ENCODE measurements around the gene RASGRP3.

RASGRP3 gene

GRCh38 chr2:33477473-33478468, 1.3 kb downstream of the RASGRP3 start:
- ATAC-seq (ENCODE audit: low read depth) (no peak), DNase-seq (ENCODE audit: low spot score) (no peak)
- Histone ChIP-seq H3K27ac (ENCODE audit: poor library complexity, severe bottlenecking) (no peak overlapping the region), H3K9me3 (ENCODE audit: severe bottlenecking) (no peaks in the 10 kb centered on the region), H3K4me3 (ENCODE audit: severe bottlenecking) (no peak overlapping the region), H3K4me1 (ENCODE audit: insufficient read depth, poor library complexity, severe bottlenecking) (no peaks in the 10 kb centered on the region), H3K36me3 (ENCODE audit: low read depth) (no peaks in the 10 kb centered on the region), H3K27me3 (ENCODE audit: insufficient read depth, poor library complexity, severe bottlenecking) (no peaks in the 10 kb centered on the region)
- TF ChIP-seq, protein P1, sequence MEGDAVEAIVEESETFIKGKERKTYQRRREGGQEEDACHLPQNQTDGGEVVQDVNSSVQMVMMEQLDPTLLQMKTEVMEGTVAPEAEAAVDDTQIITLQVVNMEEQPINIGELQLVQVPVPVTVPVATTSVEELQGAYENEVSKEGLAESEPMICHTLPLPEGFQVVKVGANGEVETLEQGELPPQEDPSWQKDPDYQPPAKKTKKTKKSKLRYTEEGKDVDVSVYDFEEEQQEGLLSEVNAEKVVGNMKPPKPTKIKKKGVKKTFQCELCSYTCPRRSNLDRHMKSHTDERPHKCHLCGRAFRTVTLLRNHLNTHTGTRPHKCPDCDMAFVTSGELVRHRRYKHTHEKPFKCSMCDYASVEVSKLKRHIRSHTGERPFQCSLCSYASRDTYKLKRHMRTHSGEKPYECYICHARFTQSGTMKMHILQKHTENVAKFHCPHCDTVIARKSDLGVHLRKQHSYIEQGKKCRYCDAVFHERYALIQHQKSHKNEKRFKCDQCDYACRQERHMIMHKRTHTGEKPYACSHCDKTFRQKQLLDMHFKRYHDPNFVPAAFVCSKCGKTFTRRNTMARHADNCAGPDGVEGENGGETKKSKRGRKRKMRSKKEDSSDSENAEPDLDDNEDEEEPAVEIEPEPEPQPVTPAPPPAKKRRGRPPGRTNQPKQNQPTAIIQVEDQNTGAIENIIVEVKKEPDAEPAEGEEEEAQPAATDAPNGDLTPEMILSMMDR (IDR thresholded peaks at IDR 0.05; ENCODE audit: poor library complexity, severe bottlenecking): no peak

GRCh38 chr2:33478968-33479731, 2.7 kb downstream of the RASGRP3 start:
- no peaks in the 10 kb centered on the region for H3K4me1 ChIP-seq (ENCODE audit: insufficient read depth, poor library complexity, severe bottlenecking)
- no peak for ATAC-seq (ENCODE audit: low read depth)
- no peak for DNase-seq (ENCODE audit: low spot score)
- no peaks in the 10 kb centered on the region for H3K27me3 ChIP-seq (ENCODE audit: insufficient read depth, poor library complexity, severe bottlenecking)
- no peaks in the 10 kb centered on the region for H3K9me3 ChIP-seq (ENCODE audit: severe bottlenecking)
- H3K27ac ChIP-seq (ENCODE audit: poor library complexity, severe bottlenecking): no peak overlapping the region
- no peaks in the 10 kb centered on the region for H3K36me3 ChIP-seq (ENCODE audit: low read depth)
- no peak overlapping the region for H3K4me3 ChIP-seq (ENCODE audit: severe bottlenecking)
- TF ChIP-seq, protein P1 (IDR thresholded peaks at IDR 0.05; ENCODE audit: poor library complexity, severe bottlenecking): no peak

- TF ChIP-seq, protein P1 (IDR thresholded peaks at IDR 0.05; ENCODE audit: poor library complexity, severe bottlenecking): no peak
- H3K9me3 ChIP-seq (ENCODE audit: severe bottlenecking): no peaks in the 10 kb centered on the region
- no peak overlapping the region for H3K27ac ChIP-seq (ENCODE audit: poor library complexity, severe bottlenecking)
- DNase-seq (ENCODE audit: low spot score) (no peak), ATAC-seq (ENCODE audit: low read depth) (no peak)
- H3K4me1 ChIP-seq (ENCODE audit: insufficient read depth, poor library complexity, severe bottlenecking): no peaks in the 10 kb centered on the region
- H3K27me3 ChIP-seq (ENCODE audit: insufficient read depth, poor library complexity, severe bottlenecking): no peaks in the 10 kb centered on the region
- no peak overlapping the region for H3K4me3 ChIP-seq (ENCODE audit: severe bottlenecking)
- no peaks in the 10 kb centered on the region for H3K36me3 ChIP-seq (ENCODE audit: low read depth)
Measured at GRCh38 chr2:33482518-33482917, 6.1 kb downstream of the RASGRP3 start.

DNA sequence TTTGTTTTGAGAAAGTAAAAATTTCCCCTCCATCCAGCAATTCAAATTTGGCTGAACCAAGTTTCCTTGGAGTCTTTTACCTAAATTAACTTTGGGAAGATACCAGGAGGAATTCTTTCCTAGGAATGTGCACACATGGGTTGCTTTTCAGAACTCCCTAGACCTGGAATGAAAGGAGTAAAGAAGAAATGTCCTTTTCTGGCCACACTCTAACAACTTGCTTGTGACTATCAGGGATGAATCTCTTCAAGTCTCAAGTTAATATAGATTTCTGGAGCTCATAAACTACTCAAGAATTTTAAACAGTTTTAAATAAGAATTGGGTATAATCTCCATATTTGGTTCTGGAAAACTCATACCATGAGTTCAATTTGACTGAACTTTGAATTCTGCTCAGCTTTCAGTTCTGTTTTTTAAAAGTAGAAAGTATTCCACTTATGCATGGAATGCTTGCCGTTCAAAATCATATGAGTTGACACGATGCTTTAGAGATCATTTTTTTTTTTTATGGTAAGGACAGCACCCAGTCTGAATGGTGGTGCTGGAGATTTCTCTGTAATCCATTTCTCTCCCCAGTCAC, 7.7 kb downstream of the RASGRP3 start:
- H3K4me3 ChIP-seq (ENCODE audit: severe bottlenecking): no peak overlapping the region
- H3K9me3 ChIP-seq (ENCODE audit: severe bottlenecking): no peaks in the 10 kb centered on the region
- no peak overlapping the region for H3K27ac ChIP-seq (ENCODE audit: poor library complexity, severe bottlenecking)
- DNase-seq (ENCODE audit: low spot score) (no peak), ATAC-seq (ENCODE audit: low read depth) (no peak)
- H3K36me3 ChIP-seq (ENCODE audit: low read depth): no peaks in the 10 kb centered on the region
- no peaks in the 10 kb centered on the region for H3K27me3 ChIP-seq (ENCODE audit: insufficient read depth, poor library complexity, severe bottlenecking)
- no peaks in the 10 kb centered on the region for H3K4me1 ChIP-seq (ENCODE audit: insufficient read depth, poor library complexity, severe bottlenecking)
- TF ChIP-seq, protein P1 (IDR thresholded peaks at IDR 0.05; ENCODE audit: poor library complexity, severe bottlenecking): no peak
